ENCODE measurements around the gene ZNF681. TPM values are rescaled to one million over a fixed set of nuclear protein-coding genes. Genes with fewer than 3 reads are reported as not detected.

The ZNF681 gene
- total and polyA plus RNA-seq, 2 of the 4 experiments (the other 2 are of a cell fraction) = 0.15 to 0.54 TPM

DNA sequence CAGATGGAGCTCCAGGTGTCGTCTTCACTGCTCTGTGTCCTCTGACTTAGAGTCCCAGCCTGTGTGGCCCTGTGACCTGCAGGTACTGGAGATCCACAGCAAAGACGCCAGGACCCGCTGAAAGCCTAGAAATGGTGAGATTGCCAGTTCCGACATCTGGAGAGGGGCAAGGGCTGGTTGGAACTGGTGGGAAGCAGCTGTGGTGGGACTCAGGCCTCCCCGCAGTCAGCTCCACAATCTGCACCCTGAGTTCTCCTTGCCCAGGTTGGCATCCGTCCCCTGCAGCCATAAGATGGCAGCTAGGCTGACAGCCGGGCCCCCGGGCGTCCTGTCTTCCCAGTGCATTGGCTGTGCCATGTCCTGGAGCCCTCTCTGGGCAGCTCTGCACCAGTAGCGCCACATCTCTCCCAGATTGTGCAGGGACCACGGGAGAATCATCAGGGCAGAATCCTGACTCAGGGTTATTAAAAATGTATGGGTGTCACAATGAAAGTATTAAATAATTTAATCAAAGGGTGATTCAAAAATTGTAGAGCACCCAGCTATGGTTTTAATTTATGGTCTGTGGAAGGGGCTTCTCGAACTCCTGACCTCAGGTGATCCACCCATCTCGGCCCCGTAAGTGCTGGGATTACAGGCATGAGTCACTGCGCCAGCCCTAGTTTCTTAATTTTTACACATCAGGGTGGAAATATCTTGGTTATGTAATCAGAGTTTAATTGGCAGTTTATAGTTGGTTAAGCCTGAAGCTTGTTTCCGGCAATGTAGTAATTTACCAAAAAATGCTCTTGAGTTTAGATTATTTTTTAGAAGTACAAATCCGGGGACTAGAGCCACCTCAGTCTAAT, 32.2 kb upstream of the ZNF681 start:
- Histone ChIP-seq H2AK5ac (ENCODE audit: low read depth, low read length) (no peak overlapping the region), H3K4ac (ENCODE audit: low read depth, low read length) (no peak overlapping the region), H3K4me2 (ENCODE audit: low read depth, low read length) (no peak overlapping the region), H3K36me3 (ENCODE audit: control insufficient read depth, insufficient read depth, low read length) (no peaks in the 10 kb centered on the region), H4K8ac (ENCODE audit: low read depth in 2 of 2, low read length in 2 of 2) (no peak overlapping the region), H4K91ac (ENCODE audit: insufficient read depth, low read depth, low read length) (no peak overlapping the region), H3K18ac (ENCODE audit: low read depth, low read length) (no peak overlapping the region), H2BK120ac (ENCODE audit: low read depth, low read length) (no peak overlapping the region), H3K4me3 (ENCODE audit: insufficient read depth, low read depth, low read length) (no peak overlapping the region), H3K9me3 (ENCODE audit: control insufficient read depth, insufficient read depth, low read length) (peaks cover 8% of the 10 kb centered on the region), H2BK20ac (ENCODE audit: low read depth, low read length) (no peak overlapping the region), H3K4me1 (ENCODE audit: control insufficient read depth, insufficient read depth, low read length) (no peaks in the 10 kb centered on the region), H2AK9ac (replicated peaks; ENCODE audit: low read depth, low read length, poor library complexity) (no peak overlapping the region), H2BK5ac (ENCODE audit: low read depth, low read length, poor library complexity, severe bottlenecking) (no peak overlapping the region), H4K20me1 (ENCODE audit: insufficient read depth, low read length) (no peaks in the 10 kb centered on the region), H3K14ac (replicated peaks; ENCODE audit: low read depth, low read length) (no peak overlapping the region), H4K5ac (ENCODE audit: low read depth, low read length) (no peak overlapping the region), H3K9me1 (ENCODE audit: insufficient read depth, low read length) (no peaks in the 10 kb centered on the region), H3K79me1 (ENCODE audit: low read depth in 1 of 2, low read length in 2 of 2) (no peaks in the 10 kb centered on the region), H3K9ac (ENCODE audit: low read depth, low read length) (no peak overlapping the region), H3K27me3 (ENCODE audit: control insufficient read depth, insufficient read depth, low read length) (no peaks in the 10 kb centered on the region), H3K56ac (ENCODE audit: extremely low read depth, insufficient read depth, low read length) (no peak overlapping the region), H2AFZ (replicated peaks; ENCODE audit: low read length, poor library complexity) (no peak overlapping the region), H2BK15ac (ENCODE audit: low read depth, low read length) (no peak overlapping the region), H3K23ac (ENCODE audit: low read depth, low read length) (no peak overlapping the region), H3K27ac (ENCODE audit: insufficient read depth, low read length) (no peak overlapping the region)
- BruUV-seq (replicated peaks) = no TSS peak
- TF ChIP-seq RAD21 (IDR thresholded peaks at IDR 0.05; ENCODE audit: low read length) (no peak), RFX5 (IDR thresholded peaks at IDR 0.05; ENCODE audit: low read depth, low read length) (no peak), MAFK (IDR thresholded peaks at IDR 0.05; ENCODE audit: low read depth, low read length) (no peak), CHD1 (IDR thresholded peaks at IDR 0.05; ENCODE audit: low read depth, low read length) (no peak), FOS (IDR thresholded peaks at IDR 0.05; ENCODE audit: low read depth, low read length) (no peak), BHLHE40 (IDR thresholded peaks at IDR 0.05; ENCODE audit: low read depth, low read length) (no peak), CEBPB (IDR thresholded peaks at IDR 0.05; ENCODE audit: low read depth, low read length) (no peak), RCOR1 (IDR thresholded peaks at IDR 0.05; ENCODE audit: insufficient replicate concordance, low read length) (no peak), MXI1 (IDR thresholded peaks at IDR 0.05; ENCODE audit: borderline replicate concordance, low read depth, low read length) (no peak), MAZ (IDR thresholded peaks at IDR 0.05; ENCODE audit: borderline replicate concordance, low read depth, low read length) (no peak), POLR2A (IDR thresholded peaks at IDR 0.05; ENCODE audit: low read depth, low read length) (no peak), SMC3 (IDR thresholded peaks at IDR 0.05; ENCODE audit: low read depth, low read length) (no peak), NFE2L2 (IDR thresholded peaks at IDR 0.05; ENCODE audit: low read depth, low read length) (no peak)
- TF ChIP-seq, protein P1, sequence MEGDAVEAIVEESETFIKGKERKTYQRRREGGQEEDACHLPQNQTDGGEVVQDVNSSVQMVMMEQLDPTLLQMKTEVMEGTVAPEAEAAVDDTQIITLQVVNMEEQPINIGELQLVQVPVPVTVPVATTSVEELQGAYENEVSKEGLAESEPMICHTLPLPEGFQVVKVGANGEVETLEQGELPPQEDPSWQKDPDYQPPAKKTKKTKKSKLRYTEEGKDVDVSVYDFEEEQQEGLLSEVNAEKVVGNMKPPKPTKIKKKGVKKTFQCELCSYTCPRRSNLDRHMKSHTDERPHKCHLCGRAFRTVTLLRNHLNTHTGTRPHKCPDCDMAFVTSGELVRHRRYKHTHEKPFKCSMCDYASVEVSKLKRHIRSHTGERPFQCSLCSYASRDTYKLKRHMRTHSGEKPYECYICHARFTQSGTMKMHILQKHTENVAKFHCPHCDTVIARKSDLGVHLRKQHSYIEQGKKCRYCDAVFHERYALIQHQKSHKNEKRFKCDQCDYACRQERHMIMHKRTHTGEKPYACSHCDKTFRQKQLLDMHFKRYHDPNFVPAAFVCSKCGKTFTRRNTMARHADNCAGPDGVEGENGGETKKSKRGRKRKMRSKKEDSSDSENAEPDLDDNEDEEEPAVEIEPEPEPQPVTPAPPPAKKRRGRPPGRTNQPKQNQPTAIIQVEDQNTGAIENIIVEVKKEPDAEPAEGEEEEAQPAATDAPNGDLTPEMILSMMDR (conservative IDR thresholded peaks at IDR 0.05; ENCODE audit: low read depth, low read length) = no peak
- TF ChIP-seq, protein P2, sequence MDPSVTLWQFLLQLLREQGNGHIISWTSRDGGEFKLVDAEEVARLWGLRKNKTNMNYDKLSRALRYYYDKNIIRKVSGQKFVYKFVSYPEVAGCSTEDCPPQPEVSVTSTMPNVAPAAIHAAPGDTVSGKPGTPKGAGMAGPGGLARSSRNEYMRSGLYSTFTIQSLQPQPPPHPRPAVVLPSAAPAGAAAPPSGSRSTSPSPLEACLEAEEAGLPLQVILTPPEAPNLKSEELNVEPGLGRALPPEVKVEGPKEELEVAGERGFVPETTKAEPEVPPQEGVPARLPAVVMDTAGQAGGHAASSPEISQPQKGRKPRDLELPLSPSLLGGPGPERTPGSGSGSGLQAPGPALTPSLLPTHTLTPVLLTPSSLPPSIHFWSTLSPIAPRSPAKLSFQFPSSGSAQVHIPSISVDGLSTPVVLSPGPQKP (IDR thresholded peaks at IDR 0.05; ENCODE audit: borderline replicate concordance, low read depth, low read length) = no peak
- TF ChIP-seq, protein P3, sequence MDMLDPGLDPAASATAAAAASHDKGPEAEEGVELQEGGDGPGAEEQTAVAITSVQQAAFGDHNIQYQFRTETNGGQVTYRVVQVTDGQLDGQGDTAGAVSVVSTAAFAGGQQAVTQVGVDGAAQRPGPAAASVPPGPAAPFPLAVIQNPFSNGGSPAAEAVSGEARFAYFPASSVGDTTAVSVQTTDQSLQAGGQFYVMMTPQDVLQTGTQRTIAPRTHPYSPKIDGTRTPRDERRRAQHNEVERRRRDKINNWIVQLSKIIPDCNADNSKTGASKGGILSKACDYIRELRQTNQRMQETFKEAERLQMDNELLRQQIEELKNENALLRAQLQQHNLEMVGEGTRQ (IDR thresholded peaks at IDR 0.05; ENCODE audit: low read depth, low read length) = no peak
- CTCF ChIA-PET = no interaction called here
- 40% methylated on average over 1 of the region's 17 CpGs; no CpG with 5 or more reads in 1 of the 2 experiments for WGBS, 2 experiments (ENCODE audit: extremely low coverage in 2 of 2, insufficient read length in 1 of 2)
- ATAC-seq (ENCODE audit: low read depth) (no peak), DNase-seq (no peak)
- dilution Hi-C loops (cut with HindIII; ENCODE audit: low sequenced_read_pairs, unreplicated experiment) (no loop called here), in situ Hi-C loops (cut with MboI; ENCODE audit: low sequenced_read_pairs) (no loop called here), intact Hi-C loops (cut with micrococcal nuclease) (no loop called here)
- POLR2A ChIA-PET (ENCODE audit: unreplicated experiment) = no interaction called here

Measured in IMR-90 (cell line).